GM23338 (cell line): Measurements from ENCODE around the gene ZSCAN21. TPM values are rescaled to one million over a fixed set of nuclear protein-coding genes. Genes with fewer than 3 reads are reported as not detected.

Experiments used
- ATAC-seq: fragments of 200-7000 bp; cut with Tn5 transposase; 3 replicates; pipeline ENCODE4 v1.9.1; 2020
- DNase-seq: peaks from one replicate; pipeline ENCODE4 v3.0.0-alpha.2; 2015; ENCODE audit warnings: low spot score
- H2AFZ ChIP-seq: fragments of 200-600 bp; sonication (generic); 2 replicates; pipeline ENCODE4 v1.8.0; 2016; ENCODE audit warnings: antibody characterized with exemption, mild to moderate bottlenecking, moderate library complexity
- H3F3A ChIP-seq: fragments of 200-600 bp; sonication (generic); replicated peaks from 2 replicates; pipeline ENCODE4 v1.8.0; 2017; ENCODE audit warnings: antibody characterized with exemption, mixed run types, low read depth
- H3K27ac ChIP-seq: fragments of 200-600 bp; sonication (generic); 2 replicates; pipeline ENCODE4 v1.6.1; 2016; ENCODE audit warnings: low read depth
- H3K27me3 ChIP-seq: fragments of 200-600 bp; sonication (generic); 2 replicates; pipeline ENCODE4 v1.8.0; 2016; ENCODE audit warnings: mild to moderate bottlenecking, mixed run types, moderate library complexity; ENCODE audit not compliant: insufficient read depth
- H3K36me3 ChIP-seq: fragments of 200-600 bp; sonication (generic); 2 replicates; pipeline ENCODE4 v1.8.0; 2016; ENCODE audit warnings: mild to moderate bottlenecking; ENCODE audit not compliant: insufficient read depth
- H3K4me1 ChIP-seq: fragments of 200-600 bp; sonication (generic); 2 replicates; pipeline ENCODE4 v1.8.0; 2016; ENCODE audit warnings: mild to moderate bottlenecking, moderate library complexity; ENCODE audit not compliant: insufficient read depth
- H3K4me2 ChIP-seq: fragments of 200-600 bp; sonication (generic); 2 replicates; pipeline ENCODE4 v1.7.1; 2017; ENCODE audit warnings: mixed run types
- H3K4me3 ChIP-seq: fragments of 200-600 bp; sonication (generic); 2 replicates; pipeline ENCODE4 v1.6.1; 2016; ENCODE audit warnings: mixed run types
- H3K79me2 ChIP-seq: fragments of 200-600 bp; sonication (generic); replicated peaks from 2 replicates; pipeline ENCODE4 v1.8.0; 2017; ENCODE audit warnings: mild to moderate bottlenecking; ENCODE audit not compliant: insufficient read depth
- H3K9me2 ChIP-seq: fragments of 200-600 bp; sonication (generic); 2 replicates; pipeline ENCODE4 v1.8.0; 2017; ENCODE audit not compliant: insufficient read depth
- H4K20me1 ChIP-seq: fragments of 200-600 bp; sonication (generic); replicated peaks from 2 replicates; pipeline ENCODE4 v1.8.0; 2017; ENCODE audit warnings: mild to moderate bottlenecking; ENCODE audit not compliant: insufficient read depth
- H3K27ac Mint-ChIP-seq: 2 replicates; pipeline ENCODE4 v1.8.0; 2020; ENCODE audit warnings: inconsistent platforms, mild to moderate bottlenecking, moderate library complexity, mixed read lengths
- H3K27me3 Mint-ChIP-seq: 3 replicates; pipeline ENCODE4 v1.8.0; 2022; ENCODE audit warnings: low read depth, mild to moderate bottlenecking, moderate library complexity, mixed read lengths, inconsistent platforms; ENCODE audit not compliant: insufficient read depth, poor library complexity
- H3K36me3 Mint-ChIP-seq: 3 replicates; pipeline ENCODE4 v1.8.0; 2021; ENCODE audit warnings: low read depth, mild to moderate bottlenecking, inconsistent platforms, moderate library complexity, mixed read lengths
- H3K4me1 Mint-ChIP-seq: 3 replicates; pipeline ENCODE4 v1.8.0; 2020; ENCODE audit warnings: mild to moderate bottlenecking, inconsistent platforms, mixed read lengths
- H3K4me3 Mint-ChIP-seq: 3 replicates; pipeline ENCODE4 v1.8.0; 2021; ENCODE audit warnings: moderate library complexity, mild to moderate bottlenecking, inconsistent platforms, mixed read lengths
- H3K9me3 Mint-ChIP-seq: 3 replicates; pipeline ENCODE4 v1.8.0; 2020; ENCODE audit warnings: moderate library complexity, mild to moderate bottlenecking, inconsistent platforms, mixed read lengths
- CREB1 ChIP-seq: fragments of 250-450 bp; sonication (Bioruptor Pico); IDR thresholded peaks from 2 replicates; pipeline ENCODE4 v1.5.0; 2020; ENCODE audit warnings: low read depth, mild to moderate bottlenecking, moderate library complexity
- CTCF ChIP-seq, 2 experiments: fragments of 200-600 bp in 1 of 2; sonication (generic) in 1 of 2; conservative IDR thresholded peaks; 2 replicates each; pipeline versions ENCODE4 v1.5.1 to v1.6.1; 2016 to 2017; ENCODE audit warnings: antibody characterized with exemption in 2 of 2, low read depth in 2 of 2, mild to moderate bottlenecking in 2 of 2, moderate library complexity in 1 of 2
- ETS1 ChIP-seq: IDR thresholded peaks from 2 replicates; pipeline ENCODE4 v1.6.1; 2016; ENCODE audit warnings: antibody characterized with exemption
- EZH2 ChIP-seq: fragments of 200-600 bp; sonication (generic); IDR thresholded peaks from one replicate; pipeline ENCODE4 v1.8.0; 2017; ENCODE audit warnings: antibody characterized with exemption, mild to moderate bottlenecking, low read depth; ENCODE audit not compliant: unreplicated experiment
- EZH2phosphoT487 ChIP-seq: fragments of 200-600 bp; sonication (generic); IDR thresholded peaks from one replicate; pipeline ENCODE4 v1.8.1; 2018; ENCODE audit warnings: antibody characterized with exemption; ENCODE audit not compliant: unreplicated experiment
- JUNB ChIP-seq: IDR thresholded peaks from one replicate; pipeline ENCODE4 v1.6.1; 2016; ENCODE audit warnings: antibody characterized with exemption; ENCODE audit not compliant: unreplicated experiment
- NANOG ChIP-seq: IDR thresholded peaks from 2 replicates; pipeline ENCODE4 v1.6.1; 2016; ENCODE audit warnings: antibody characterized with exemption, borderline replicate concordance
- POLR2AphosphoS5 ChIP-seq: IDR thresholded peaks from 2 replicates; pipeline ENCODE4 v1.6.1; 2016; ENCODE audit warnings: antibody characterized with exemption, low read depth
- STAT1 ChIP-seq: IDR thresholded peaks from one replicate; pipeline ENCODE4 v1.6.1; 2016; ENCODE audit warnings: antibody characterized with exemption; ENCODE audit not compliant: unreplicated experiment
- ZNF114 ChIP-seq: fragments of 250-450 bp; sonication (Bioruptor Pico); IDR thresholded peaks from 2 replicates; pipeline ENCODE4 v1.5.0; 2020; ENCODE audit warnings: mild to moderate bottlenecking, moderate library complexity
- ZNF331 ChIP-seq: fragments of 250-450 bp; sonication (Bioruptor Pico); IDR thresholded peaks from 2 replicates; pipeline ENCODE4 v1.5.0; 2020; ENCODE audit warnings: low read depth, mild to moderate bottlenecking, moderate library complexity
- polyA plus RNA-seq: library from polyadenylated mRNA; unstranded; fragments of >200 nt; fragmentation: Nextera tagmentation; extraction: Ambion mirVana; gene quantifications from 2 replicates; pipeline ENCODE4 v1.2.1, GENCODE V29; 2016
- total RNA-seq: library from RNA; depleted of rRNA; stranded (reverse); fragments of >200 nt; shearing (Covaris generic); gene quantifications from 2 replicates; pipeline ENCODE4 v1.2.3, GENCODE V29; 2014

The ZSCAN21 gene
- total and polyA plus RNA-seq, 2 experiments from 2014 or later: 15.7 to 21.8 TPM

GRCh38 chr7:100000239-100000638 lies 49.3 kb upstream of the ZSCAN21 start (continued):
- TF ChIP-seq ZNF331 (CRISPR knock-in tag): no peak

GRCh38 chr7:100003711-100004661 lies 45.6 kb upstream of the ZSCAN21 start:
- Histone ChIP-seq H3K36me3 (no peaks in the 10 kb centered on the region), H3K27me3 (no peaks in the 10 kb centered on the region), H3F3A (no peaks in the 10 kb centered on the region), H3K4me3 (no peak overlapping the region), H3K9me2 (no peaks in the 10 kb centered on the region), H4K20me1 (no peaks in the 10 kb centered on the region), H3K4me1 (peaks cover 6% of the 10 kb centered on the region; the same call in 1 of the 2 replicates), H2AFZ (peak overlapping the region; percentile 81; the same call in 1 of the 2 replicates), H3K79me2 (no peaks in the 10 kb centered on the region), H3K4me2 (no peak overlapping the region), H3K27ac (no peak overlapping the region)
- DNase-seq (peak; percentile 26), ATAC-seq (peak; percentile 75)
- Mint-ChIP-seq H3K27ac (peak overlapping the region; percentile 27; the same call in 1 of the 2 replicates), H3K4me3 (no peak overlapping the region; the same call in 2 of the 3 replicates), H3K27me3 (peaks cover 6% of the 10 kb centered on the region), H3K9me3 (no peaks in the 10 kb centered on the region), H3K4me1 (peaks cover 9% of the 10 kb centered on the region; the same call in 2 of the 3 replicates), H3K36me3 (peaks cover 2% of the 10 kb centered on the region; the same call in 2 of the 3 replicates)
- no peak for TF ChIP-seq NANOG
- no peak for TF ChIP-seq STAT1
- no peak for TF ChIP-seq CTCF (conservative IDR thresholded peaks at IDR 0.05; ENCODE audit: low read depth in 2 of 2)
- no peak for TF ChIP-seq CREB1 (CRISPR knock-in tag)
- TF ChIP-seq POLR2AphosphoS5: no peak
- TF ChIP-seq JUNB: no peak

GRCh38 chr7:100007887-100008286 lies 41.7 kb upstream of the ZSCAN21 start:
- H3K4me3 Mint-ChIP-seq: no peak overlapping the region
- H4K20me1 ChIP-seq: no peaks in the 10 kb centered on the region
- H3K79me2 ChIP-seq: no peaks in the 10 kb centered on the region
- no peak overlapping the region for H3K27ac ChIP-seq
- peaks cover 10% of the 10 kb centered on the region for H3K27me3 Mint-ChIP-seq
- no peaks in the 10 kb centered on the region for H3F3A ChIP-seq
- H3K4me1 Mint-ChIP-seq: peaks cover 9% of the 10 kb centered on the region; the same call in 2 of the 3 replicates
- peaks cover 2% of the 10 kb centered on the region; the same call in 2 of the 3 replicates for H3K36me3 Mint-ChIP-seq
- no peak overlapping the region for H3K4me2 ChIP-seq
- H3K27me3 ChIP-seq: no peaks in the 10 kb centered on the region
- H3K9me3 Mint-ChIP-seq: no peaks in the 10 kb centered on the region
- DNase-seq (peak; percentile 43), ATAC-seq (no peak)
- H3K4me3 ChIP-seq: no peak overlapping the region
- peaks cover 6% of the 10 kb centered on the region; the same call in 1 of the 2 replicates for H3K4me1 ChIP-seq
- H2AFZ ChIP-seq: no peak overlapping the region
- no peaks in the 10 kb centered on the region for H3K36me3 ChIP-seq
- H3K27ac Mint-ChIP-seq: no peak overlapping the region
- no peaks in the 10 kb centered on the region for H3K9me2 ChIP-seq
- TF ChIP-seq STAT1 (no peak), POLR2AphosphoS5 (no peak), NANOG (no peak), ZNF331 (CRISPR knock-in tag) (no peak), ETS1 (no peak), JUNB (no peak), CTCF (conservative IDR thresholded peaks at IDR 0.05; ENCODE audit: low read depth in 2 of 2) (no peak), ZNF114 (CRISPR knock-in tag) (no peak), EZH2 (no peak), EZH2phosphoT487 (no peak)
